Tibial artery (tissue), 4 donors: ENCODE data around the gene ACKR1.

ENCODE experiments used
- DNase-seq, 2 donors: peaks; one replicate each; pipeline ENCODE4 v3.0.0-alpha.2; 2019
- H3K27ac ChIP-seq, 2 donors: fragments of 200-600 bp; sonication (generic) in 1 of 2; 1 replicate in 1 of 2; 2 replicates in 1 of 2; pipeline ENCODE4 v1.5.1; 2018 to 2019; ENCODE audit warnings: mild to moderate bottlenecking in 1 of 2
- H3K27me3 ChIP-seq, 2 donors: fragments of 200-600 bp; sonication (generic) in 1 of 2; one replicate each; pipeline versions ENCODE4 v1.5.1 to v1.6.0; 2016 to 2019
- H3K36me3 ChIP-seq, 3 donors: fragments of 200-600 bp; sonication (generic) in 2 of 3; one replicate each; pipeline ENCODE4 v1.5.1; 2016 to 2019; ENCODE audit warnings: mild to moderate bottlenecking in 2 of 3
- H3K4me1 ChIP-seq, 4 donors: fragments of 200-600 bp; sonication (generic) in 2 of 4; 1 replicate in 3 of 4; 2 replicates in 1 of 4; pipeline ENCODE4 v1.5.1; 2016 to 2019
- H3K4me3 ChIP-seq, 2 donors: fragments of 200-600 bp; sonication (generic) in 1 of 2; 1 replicate in 1 of 2; 2 replicates in 1 of 2; pipeline ENCODE4 v1.5.1; 2018 to 2019; ENCODE audit warnings: mild to moderate bottlenecking in 2 of 2
- H3K9me3 ChIP-seq, 3 donors: fragments of 200-600 bp; sonication (generic) in 1 of 3; one replicate each; pipeline ENCODE4 v1.5.1; 2016 to 2019
- CTCF ChIP-seq, 2 experiments: fragments of 200-600 bp in 1 of 2; fragments of 450-650 bp in 1 of 2; IDR thresholded peaks; one replicate each; pipeline ENCODE4 v1.5.1; 2017 to 2019; ENCODE audit warnings: antibody characterized with exemption in 2 of 2, mild to moderate bottlenecking in 1 of 2, moderate library complexity in 1 of 2
- intact Hi-C: fragments of 100-400 bp; cut with DNase I; formaldehyde crosslinking; loops from one replicate; pipeline ENCODE4 v1.15.0; 2023; ENCODE audit warnings: low total_unique reads

The ACKR1 gene

GRCh38 chr1:159207080-159207479, 2.4 kb downstream of the ACKR1 start:
- Histone ChIP-seq H3K27ac (no peak overlapping the region), H3K4me1 (no peaks in the 10 kb centered on the region), H3K27me3 (peaks cover 0 to 61% of the 10 kb centered on the region in 2 donors), H3K36me3 (no peaks in the 10 kb centered on the region), H3K9me3 (no peaks in the 10 kb centered on the region), H3K4me3 (peak overlapping the region in 1 of 2 donors; percentile 22)
- no peak for DNase-seq
- no peak for TF ChIP-seq CTCF (IDR thresholded peaks at IDR 0.05)
- intact Hi-C loops: loop anchor here (5.0 kb wide), 1 partner anchor 40 kb away; no protein-coding TSS in a partner anchor

- Histone ChIP-seq H3K4me3 (no peak overlapping the region), H3K27me3 (peaks cover 0 to 65% of the 10 kb centered on the region in 2 donors), H3K27ac (no peak overlapping the region), H3K36me3 (no peaks in the 10 kb centered on the region), H3K9me3 (no peaks in the 10 kb centered on the region), H3K4me1 (no peaks in the 10 kb centered on the region)
- intact Hi-C loops: loop anchor here (5.0 kb wide), 1 partner anchor 40 kb away; no protein-coding TSS in a partner anchor
- no peak for TF ChIP-seq CTCF (IDR thresholded peaks at IDR 0.05)
- no peak for DNase-seq
These were observed 3.1 kb downstream of the ACKR1 start for GRCh38 chr1:159207774-159208173.

- H3K4me1 ChIP-seq: no peaks in the 10 kb centered on the region
- H3K4me3 ChIP-seq: no peak overlapping the region
- no peaks in the 10 kb centered on the region for H3K9me3 ChIP-seq
- H3K36me3 ChIP-seq: no peaks in the 10 kb centered on the region
- no peak for DNase-seq
- intact Hi-C loops: loop anchor here (5.0 kb wide), 1 partner anchor 41 kb away; no protein-coding TSS in a partner anchor
- TF ChIP-seq CTCF (IDR thresholded peaks at IDR 0.05): no peak
- peaks cover 0 to 66% of the 10 kb centered on the region in 2 donors for H3K27me3 ChIP-seq
- no peak overlapping the region for H3K27ac ChIP-seq
These were observed 3.6 kb downstream of the ACKR1 start for GRCh38 chr1:159208175-159208825.

GRCh38 chr1:159209061-159209460, 4.4 kb downstream of the ACKR1 start:
- no peak for DNase-seq
- Histone ChIP-seq H3K27ac (no peak overlapping the region), H3K4me3 (no peak overlapping the region), H3K9me3 (no peaks in the 10 kb centered on the region), H3K27me3 (peaks cover 0 to 64% of the 10 kb centered on the region in 2 donors), H3K36me3 (no peaks in the 10 kb centered on the region), H3K4me1 (no peaks in the 10 kb centered on the region)
- intact Hi-C loops: loop anchor here (5.0 kb wide), 1 partner anchor 42 kb away; no protein-coding TSS in a partner anchor
- no peak for TF ChIP-seq CTCF (IDR thresholded peaks at IDR 0.05)

- Histone ChIP-seq H3K27ac (no peak overlapping the region), H3K9me3 (no peaks in the 10 kb centered on the region), H3K4me1 (no peaks in the 10 kb centered on the region), H3K4me3 (no peak overlapping the region), H3K27me3 (peaks cover 0 to 56% of the 10 kb centered on the region in 2 donors), H3K36me3 (no peaks in the 10 kb centered on the region)
- no peak for DNase-seq
- TF ChIP-seq CTCF (IDR thresholded peaks at IDR 0.05): peak; percentile 48 to 61
- intact Hi-C loops: loop anchor here (5.0 kb wide), 1 partner anchor 1249 kb away; no protein-coding TSS in a partner anchor
These were observed 6.9 kb downstream of the ACKR1 start for GRCh38 chr1:159211331-159212136.
